Measurements from ENCODE around the gene SNX10.

- TF ChIP-seq CTCF (conservative IDR thresholded peaks at IDR 0.05 in 1 of 2, IDR thresholded peaks at IDR 0.05 in 1 of 2; ENCODE audit: low read depth in 1 of 2, low read length in 2 of 2) (no peak), EZH2 (IDR thresholded peaks at IDR 0.05; ENCODE audit: low read length, missing control alignments) (no peak)
These were observed 16.9 kb downstream of the SNX10 start for GRCh38 chr7:26308551-26308950.

Data from fibroblast of lung (primary cell).